Measurements from ENCODE around the gene HPN.

The HPN gene

DNA sequence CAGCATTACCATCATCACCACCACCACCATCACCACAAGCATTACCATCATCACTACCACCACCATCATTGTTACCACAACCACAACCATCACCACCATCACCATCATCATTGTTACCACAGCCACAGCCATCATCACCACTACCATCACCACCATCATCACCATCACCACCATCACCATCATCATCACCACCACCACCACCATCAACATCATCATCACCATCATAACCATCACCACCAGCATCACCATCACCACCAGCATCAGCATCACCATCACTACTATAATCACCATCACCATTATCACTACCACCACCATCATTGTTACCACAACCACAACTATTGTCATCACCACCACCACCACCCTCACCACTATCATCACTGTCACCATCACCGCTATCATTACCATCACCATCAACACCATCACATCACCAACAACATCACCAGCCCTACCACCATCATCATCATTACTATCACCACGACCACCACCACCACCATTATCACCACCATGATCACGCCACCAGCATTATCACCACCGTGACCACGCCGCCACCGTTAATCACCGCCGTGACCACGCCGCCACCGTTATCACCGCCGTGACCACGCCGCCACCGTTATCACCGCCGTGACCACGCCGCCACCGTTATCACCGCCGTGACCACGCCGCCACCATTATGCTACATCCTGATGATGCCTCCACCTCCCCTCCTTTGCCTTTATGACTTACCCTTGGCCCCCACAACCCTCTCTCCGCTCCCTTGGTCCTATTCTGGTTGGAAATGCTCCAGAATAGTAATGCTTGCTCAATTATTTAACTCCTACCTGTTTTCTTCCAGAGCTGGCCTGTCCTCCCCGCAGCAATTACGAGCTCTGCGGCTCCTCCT, 64.1 kb downstream of the HPN start:
- no peak for DNase-seq (ENCODE audit: low read depth)

DNA sequence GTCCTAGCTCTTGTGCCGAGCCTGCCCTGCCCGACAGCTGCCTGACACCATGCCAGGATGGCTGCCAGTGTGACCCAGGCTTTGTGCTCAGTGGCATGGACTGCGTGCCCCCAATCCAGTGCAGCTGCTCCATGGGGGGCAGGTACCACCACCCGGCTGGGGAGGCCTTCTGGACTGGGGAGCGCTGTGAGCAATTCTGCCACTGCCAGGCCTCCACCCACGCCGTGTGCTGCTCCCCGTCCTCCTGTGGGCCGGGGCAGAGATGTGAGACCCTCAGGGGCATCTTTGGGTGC, 64.7 kb downstream of the HPN start:
- DNase-seq (ENCODE audit: low read depth): no peak

DNA sequence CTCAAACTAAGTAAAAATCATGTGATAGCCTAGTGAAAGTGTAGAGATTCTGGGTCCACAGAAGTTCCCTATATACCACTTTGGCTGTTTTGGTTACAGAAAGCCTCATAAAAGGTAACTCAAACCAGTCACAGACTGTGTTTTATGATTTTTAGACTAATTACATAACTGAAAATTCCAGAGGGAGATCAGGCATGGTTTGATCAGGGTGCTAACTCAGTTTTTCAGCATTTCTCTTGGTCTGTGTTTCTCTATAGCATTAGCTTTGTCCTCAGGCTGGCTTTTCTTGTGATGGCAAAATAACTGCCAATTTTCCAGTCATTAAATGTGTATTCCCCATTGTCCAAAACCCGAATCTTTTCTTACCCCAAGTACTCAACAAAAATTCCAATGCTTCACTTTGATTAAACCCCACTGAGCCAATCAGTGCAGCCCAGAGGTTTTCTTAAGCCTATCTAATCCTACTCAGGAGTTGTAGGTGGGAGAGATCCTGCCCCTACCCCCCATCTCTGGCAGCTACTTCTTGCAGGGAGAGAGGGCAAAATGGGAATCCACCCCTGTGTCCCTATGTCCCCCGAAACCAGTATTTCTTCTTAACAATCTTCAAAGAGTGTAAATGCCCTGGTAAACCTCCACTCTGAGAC, 65.5 kb downstream of the HPN start:
- no peak for DNase-seq (ENCODE audit: low read depth)

DNA sequence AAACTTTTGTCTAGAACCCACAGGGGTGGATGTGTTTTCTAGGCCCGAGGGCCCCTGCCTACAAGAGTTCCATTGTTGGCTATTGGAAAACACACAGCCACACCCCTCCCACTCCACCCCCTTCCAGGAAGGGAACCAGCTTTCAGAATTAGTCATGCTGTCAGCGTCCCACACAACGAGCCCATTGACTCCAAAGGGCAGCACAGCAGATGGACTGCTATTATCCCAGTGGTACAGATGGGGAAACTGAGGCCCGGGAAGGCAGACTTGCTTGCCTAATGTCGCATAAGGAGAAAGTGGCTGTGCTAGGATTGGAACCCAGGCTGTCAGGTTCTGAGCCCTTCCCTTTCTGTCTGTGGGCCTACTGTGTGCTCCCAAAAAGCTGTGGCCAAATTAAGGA, 66.0 kb downstream of the HPN start:
- no peak for DNase-seq (ENCODE audit: low read depth)

DNA sequence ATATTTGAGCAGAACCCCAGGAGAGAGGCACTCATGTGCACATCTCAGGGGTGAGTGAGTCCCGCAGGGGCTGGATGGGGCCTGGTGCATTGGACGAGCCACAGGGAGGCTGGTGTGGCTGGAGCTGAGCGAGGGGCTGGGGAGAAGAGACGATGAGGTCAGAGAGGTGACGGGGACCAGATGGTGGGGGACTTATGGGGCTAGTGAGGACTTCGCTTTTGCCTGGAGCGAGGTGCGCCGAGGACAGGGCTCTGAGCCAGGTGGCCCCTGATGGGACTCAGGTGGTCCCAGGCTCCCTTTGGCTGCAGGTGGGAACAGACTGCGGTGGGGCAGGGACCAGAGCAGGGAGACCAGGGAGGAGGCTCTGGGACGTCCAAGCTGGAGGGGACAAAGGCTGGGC, 67.2 kb downstream of the HPN start:
- no peak for DNase-seq (ENCODE audit: low read depth)

DNA sequence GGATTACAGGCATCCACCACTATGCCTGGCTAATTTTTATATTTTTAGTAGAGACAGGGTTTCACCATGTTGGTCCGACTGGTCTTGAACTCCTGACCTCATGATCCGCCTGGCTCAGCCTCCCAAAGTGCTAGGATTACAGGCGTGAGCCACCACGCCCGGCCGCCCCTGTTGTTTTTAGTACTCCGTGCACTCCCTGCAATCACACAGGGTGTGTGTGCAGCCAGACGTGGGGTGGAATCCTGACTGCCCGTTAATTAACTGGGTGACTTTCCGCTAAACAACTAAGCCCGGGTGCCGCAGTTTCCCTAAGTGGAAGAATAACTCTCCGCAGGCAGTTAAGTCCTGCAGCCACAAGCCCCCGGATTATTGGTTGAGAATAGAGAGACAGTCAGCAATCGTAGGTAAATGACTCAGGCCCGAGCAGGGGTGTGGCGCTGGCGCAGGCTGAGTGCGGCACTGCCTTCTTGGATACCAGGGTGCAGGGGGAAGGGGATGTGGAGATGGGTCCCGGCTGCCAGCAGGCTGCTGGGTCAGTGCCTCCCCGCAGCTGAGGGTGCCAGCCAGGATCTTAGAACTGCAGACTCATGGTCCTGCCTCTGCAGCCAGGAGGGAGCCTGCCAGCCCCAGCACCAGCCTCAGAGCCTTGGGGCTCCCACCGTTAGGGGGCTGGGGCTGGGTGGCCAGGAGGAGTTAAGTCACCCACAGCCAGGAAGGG, 68.0 kb downstream of the HPN start:
- DNase-seq (ENCODE audit: low read depth): no peak

DNA sequence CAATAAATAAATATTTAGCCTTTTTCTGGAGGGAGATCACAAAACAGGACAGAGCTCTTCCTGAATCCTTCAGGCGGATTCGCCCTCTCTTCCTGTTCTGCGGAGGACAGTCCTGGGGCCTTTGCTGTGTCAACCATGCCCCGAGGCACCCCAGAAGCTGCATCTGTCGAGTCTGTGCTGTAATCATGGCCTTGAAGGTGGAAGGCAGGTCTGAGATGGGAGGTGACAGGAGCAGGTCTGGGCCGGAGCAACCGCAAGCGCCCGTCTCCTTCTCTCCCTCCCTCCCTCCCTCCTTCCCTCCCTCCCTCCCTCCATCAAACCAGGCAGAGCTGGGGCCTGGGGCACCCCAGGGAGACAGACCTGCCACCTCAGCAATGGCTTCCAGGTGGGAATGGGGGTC, 69.5 kb downstream of the HPN start:
- no peak for DNase-seq (ENCODE audit: low read depth)

DNA sequence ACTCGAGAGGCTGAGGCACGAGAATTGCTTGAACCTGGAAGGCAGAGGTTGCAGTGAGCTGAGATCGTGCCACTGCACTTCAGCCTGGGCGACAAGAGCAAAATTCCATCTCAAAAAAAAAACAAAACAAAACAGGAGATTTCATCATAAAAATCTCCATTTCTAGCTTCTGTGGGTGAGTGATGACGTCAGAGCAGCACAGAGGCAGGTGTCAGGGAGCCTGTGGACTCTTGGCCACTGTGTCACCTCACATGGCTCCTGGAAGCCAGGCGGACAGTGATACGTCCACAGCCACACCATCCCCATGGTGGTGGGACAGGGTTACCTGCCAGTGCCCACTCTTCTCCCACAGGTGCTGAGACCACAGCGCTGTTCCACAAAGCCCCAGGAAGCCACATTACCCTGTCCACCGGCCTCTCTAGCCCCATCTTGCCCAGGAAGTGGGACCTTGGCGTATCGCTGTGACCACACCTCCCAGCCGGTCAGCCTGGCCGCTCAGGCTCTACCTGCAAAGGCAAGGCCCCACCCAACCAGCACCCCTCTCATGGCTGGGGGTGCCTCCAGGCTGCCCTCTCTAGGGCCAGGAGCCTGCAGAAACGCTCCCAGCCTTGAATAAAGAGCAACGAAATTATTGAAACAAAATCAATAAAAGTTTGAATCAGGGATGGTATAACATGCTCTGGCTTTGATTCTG, 71.6 kb downstream of the HPN start:
- DNase-seq (ENCODE audit: low read depth): no peak

DNA sequence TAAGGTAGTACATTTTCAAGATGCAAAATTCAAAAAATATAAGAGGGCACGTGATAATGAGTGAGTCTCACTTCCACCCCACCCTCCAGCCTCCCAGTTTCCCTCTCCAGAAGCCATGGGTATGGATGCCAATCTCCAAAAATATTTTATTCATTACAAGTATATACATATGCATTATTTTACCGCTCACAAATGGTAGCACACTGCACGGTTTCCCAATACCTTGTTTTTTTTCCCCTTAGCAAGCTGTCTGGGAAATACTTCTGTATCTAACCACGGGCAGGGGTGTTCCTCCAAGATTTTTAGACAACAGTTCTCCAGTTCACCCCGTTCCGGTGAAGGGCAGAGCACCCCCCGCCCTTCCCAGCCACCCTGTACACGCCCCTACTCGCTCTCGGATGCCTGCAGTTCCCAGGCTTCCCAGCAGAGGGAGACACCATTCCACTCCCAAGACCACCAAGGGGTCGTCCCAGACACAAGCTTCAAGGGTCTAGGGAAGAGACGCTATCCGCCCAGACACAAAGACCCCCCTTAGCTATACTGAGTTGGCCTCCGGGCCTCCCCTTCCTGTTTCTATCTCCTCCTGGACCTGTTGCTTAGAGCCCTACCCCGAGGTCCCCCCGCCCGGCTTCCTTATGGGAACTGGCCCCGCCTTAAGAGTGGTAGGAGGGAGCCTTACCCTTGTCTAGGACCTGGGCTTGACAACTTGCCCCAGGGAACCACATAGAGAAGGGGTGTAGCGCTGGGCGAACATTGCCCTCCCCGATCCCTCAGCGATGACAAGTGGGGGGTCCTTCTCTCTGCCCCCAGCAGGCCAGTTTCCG, 73.0 kb downstream of the HPN start:
- no peak for DNase-seq (ENCODE audit: low read depth)

DNA sequence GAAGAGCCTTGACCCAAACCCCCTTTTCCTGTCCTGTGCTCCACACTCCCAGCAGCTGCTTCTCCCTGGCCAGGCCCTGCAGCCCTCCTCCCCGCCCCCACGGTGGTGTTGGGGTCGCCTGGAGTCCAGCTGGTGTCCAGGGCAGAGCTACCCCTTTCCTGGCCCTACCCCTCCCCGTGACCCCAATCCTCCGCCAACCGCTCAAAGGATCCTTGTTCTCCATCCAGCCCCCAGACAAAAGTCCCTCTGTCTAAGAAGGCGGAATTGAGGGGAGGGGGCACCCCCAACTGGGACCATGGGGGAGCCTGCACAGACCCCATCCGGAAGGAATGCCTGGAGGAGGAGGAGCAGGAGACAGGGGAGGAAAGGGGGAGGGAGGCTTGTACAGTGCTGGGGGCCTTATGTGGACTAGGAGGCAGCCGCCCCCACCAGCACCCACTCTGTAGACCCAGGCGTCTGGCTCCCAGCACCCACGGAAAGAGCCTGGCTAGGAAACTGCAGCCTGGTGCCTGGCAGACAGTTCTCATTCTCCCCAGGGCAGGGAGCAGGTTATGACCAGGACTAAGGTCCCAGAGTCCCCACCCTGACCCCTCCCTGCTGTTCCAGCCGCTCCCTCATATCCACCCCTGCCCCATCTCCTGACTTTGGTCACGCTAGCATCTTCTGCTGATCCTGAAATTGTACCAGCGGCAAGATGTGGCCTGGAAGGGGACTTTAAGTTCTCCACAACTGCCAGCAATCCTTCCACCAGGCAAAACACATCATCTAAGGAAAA, 73.8 kb downstream of the HPN start, which contains the start of gene FXYD3:
FXYD3 (plus strand) TSS at position 647 of the 775 bp plus-strand sequence. CDS start 3,554 bp downstream, outside the sequence.
- no peak for DNase-seq (ENCODE audit: low read depth)
